WTC11 (cell line): ENCODE data around the gene EXOSC5. TPM values are rescaled to one million over a fixed set of nuclear protein-coding genes. Genes with fewer than 3 reads are reported as not detected.

Experiments used
- ATAC-seq: fragments of 200-7000 bp; cut with Tn5 transposase; 2 replicates; pipeline ENCODE4 v1.10.0; 2021; ENCODE audit warnings: mild to moderate bottlenecking, moderate library complexity
- CTCF ChIA-PET: fragments of 300-600 bp; sonication (Branson Sonifier 250); formaldehyde crosslinking; loops from one replicate; lab custom pipeline; 2021; ENCODE audit warnings: antibody characterized with exemption; lab: Charles Lee
- POLR2A ChIA-PET: fragments of 350-600 bp; sonication (Branson Sonifier 250); formaldehyde crosslinking; loops from one replicate; lab custom pipeline; 2021; ENCODE audit warnings: antibody characterized with exemption; lab: Charles Lee
- DNase-seq: peaks from one replicate; pipeline ENCODE4 v3.0.0; 2021; ENCODE audit warnings: low spot score
- H3K27ac Mint-ChIP-seq: 2 replicates; pipeline ENCODE4 v1.8.0; 2021; ENCODE audit warnings: mixed read lengths
- H3K27me3 Mint-ChIP-seq: 2 replicates; pipeline ENCODE4 v1.8.0; 2021; ENCODE audit warnings: low read depth, mild to moderate bottlenecking, moderate library complexity, mixed read lengths
- H3K36me3 Mint-ChIP-seq: 2 replicates; pipeline ENCODE4 v1.8.0; 2021; ENCODE audit warnings: mixed read lengths
- H3K4me1 Mint-ChIP-seq: 2 replicates; pipeline ENCODE4 v1.8.0; 2022; ENCODE audit warnings: mixed read lengths
- H3K4me3 Mint-ChIP-seq: 2 replicates; pipeline ENCODE4 v1.8.0; 2021; ENCODE audit warnings: mild to moderate bottlenecking, moderate library complexity, mixed read lengths
- H3K9me3 Mint-ChIP-seq: 2 replicates; pipeline ENCODE4 v1.8.0; 2021; ENCODE audit warnings: mixed read lengths
- ATF2 ChIP-seq: sonication (generic); formaldehyde crosslinking; IDR thresholded peaks from 2 replicates; pipeline ENCODE4 v1.8.1; 2022; ENCODE audit warnings: low read depth, missing genetic modification reagents, borderline replicate concordance
- ATF6 ChIP-seq: sonication (generic); formaldehyde crosslinking; IDR thresholded peaks from 2 replicates; pipeline ENCODE4 v1.8.1; 2023; ENCODE audit warnings: mild to moderate bottlenecking, missing genetic modification reagents
- CDX4 ChIP-seq: fragments of 250-450 bp; sonication (Bioruptor Pico); IDR thresholded peaks from 2 replicates; pipeline ENCODE4 v1.9.0; 2021; ENCODE audit warnings: moderate library complexity, mild to moderate bottlenecking, inconsistent platforms, borderline replicate concordance
- E2F4 ChIP-seq: sonication (generic); formaldehyde crosslinking; IDR thresholded peaks from 2 replicates; pipeline ENCODE4 v1.8.1; 2022; ENCODE audit warnings: low read depth, mild to moderate bottlenecking, moderate library complexity, missing genetic modification reagents, borderline replicate concordance
- E2F5 ChIP-seq: sonication (generic); formaldehyde crosslinking; IDR thresholded peaks from 2 replicates; pipeline ENCODE4 v1.8.1; 2022; ENCODE audit warnings: mild to moderate bottlenecking, moderate library complexity, missing genetic modification reagents
- ELF4 ChIP-seq: sonication (generic); formaldehyde crosslinking; IDR thresholded peaks from 2 replicates; pipeline ENCODE4 v1.8.1; 2022; ENCODE audit warnings: low read depth, mild to moderate bottlenecking, moderate library complexity, missing genetic modification reagents
- EMX1 ChIP-seq: fragments of 250-450 bp; sonication (Bioruptor Pico); IDR thresholded peaks from 2 replicates; pipeline ENCODE4 v1.8.0; 2021; ENCODE audit warnings: mild to moderate bottlenecking
- NFE2L1 ChIP-seq: sonication (generic); formaldehyde crosslinking; IDR thresholded peaks from 2 replicates; pipeline ENCODE4 v1.8.1; 2023; ENCODE audit warnings: missing genetic modification reagents
- SMAD4 ChIP-seq: sonication (generic); formaldehyde crosslinking; IDR thresholded peaks from 2 replicates; pipeline ENCODE4 v1.8.0; 2022; ENCODE audit warnings: mild to moderate bottlenecking, missing genetic modification reagents
- SOX15 ChIP-seq: fragments of 250-450 bp; sonication (Bioruptor Pico); IDR thresholded peaks from 2 replicates; pipeline ENCODE4 v1.9.0; 2021; ENCODE audit warnings: mild to moderate bottlenecking
- TCF7 ChIP-seq: sonication (generic); formaldehyde crosslinking; IDR thresholded peaks from 2 replicates; pipeline ENCODE4 v1.8.0; 2022; ENCODE audit warnings: mild to moderate bottlenecking, low read depth, missing genetic modification reagents, moderate library complexity
- USF1 ChIP-seq: sonication (generic); formaldehyde crosslinking; IDR thresholded peaks from 2 replicates; pipeline ENCODE4 v1.8.0; 2022; ENCODE audit warnings: mild to moderate bottlenecking, missing genetic modification reagents
- ZBTB21 ChIP-seq: sonication (generic); formaldehyde crosslinking; IDR thresholded peaks from 2 replicates; pipeline ENCODE4 v1.8.1; 2023; ENCODE audit warnings: mild to moderate bottlenecking, missing genetic modification reagents, borderline replicate concordance
- ZNF263 ChIP-seq: sonication (generic); formaldehyde crosslinking; IDR thresholded peaks from 2 replicates; pipeline ENCODE4 v1.8.1; 2022; ENCODE audit warnings: low read depth, mild to moderate bottlenecking, moderate library complexity, missing genetic modification reagents
- ZNF416 ChIP-seq: fragments of 250-450 bp; sonication (Bioruptor Pico); IDR thresholded peaks from 2 replicates; pipeline ENCODE4 v1.9.0; 2021; ENCODE audit warnings: mild to moderate bottlenecking, inconsistent platforms
- ZNF423 ChIP-seq: fragments of 250-450 bp; sonication (Bioruptor Pico); IDR thresholded peaks from 2 replicates; pipeline ENCODE4 v2.1.2; 2022; ENCODE audit warnings: mild to moderate bottlenecking, moderate library complexity
- total RNA-seq: library from RNA; stranded (reverse); gene quantifications from 3 replicates; pipeline ENCODE4 v1.2.3, GENCODE V29; 2021
- TF ChIP-seq, protein P1 (sequence below): sonication (generic); formaldehyde crosslinking; IDR thresholded peaks from 2 replicates; pipeline ENCODE4 v1.8.1; 2022; ENCODE audit warnings: mild to moderate bottlenecking, missing genetic modification reagents, moderate library complexity, borderline replicate concordance
- TF ChIP-seq, protein P2 (sequence below): sonication (generic); formaldehyde crosslinking; conservative IDR thresholded peaks from 2 replicates; pipeline ENCODE4 v1.8.1; 2022; ENCODE audit warnings: mild to moderate bottlenecking, missing genetic modification reagents
- TF ChIP-seq, protein P3 (sequence below): sonication (generic); formaldehyde crosslinking; IDR thresholded peaks from 2 replicates; pipeline ENCODE4 v1.8.0; 2023; ENCODE audit warnings: missing genetic modification reagents
- TF ChIP-seq, protein P4 (sequence below): fragments of 250-450 bp; sonication (Bioruptor Pico); IDR thresholded peaks from 2 replicates; pipeline ENCODE4 v1.9.0; 2021; ENCODE audit warnings: mild to moderate bottlenecking

EXOSC5 gene
- total RNA-seq, 1 experiment from 2014 or later: 56.4 TPM

DNA sequence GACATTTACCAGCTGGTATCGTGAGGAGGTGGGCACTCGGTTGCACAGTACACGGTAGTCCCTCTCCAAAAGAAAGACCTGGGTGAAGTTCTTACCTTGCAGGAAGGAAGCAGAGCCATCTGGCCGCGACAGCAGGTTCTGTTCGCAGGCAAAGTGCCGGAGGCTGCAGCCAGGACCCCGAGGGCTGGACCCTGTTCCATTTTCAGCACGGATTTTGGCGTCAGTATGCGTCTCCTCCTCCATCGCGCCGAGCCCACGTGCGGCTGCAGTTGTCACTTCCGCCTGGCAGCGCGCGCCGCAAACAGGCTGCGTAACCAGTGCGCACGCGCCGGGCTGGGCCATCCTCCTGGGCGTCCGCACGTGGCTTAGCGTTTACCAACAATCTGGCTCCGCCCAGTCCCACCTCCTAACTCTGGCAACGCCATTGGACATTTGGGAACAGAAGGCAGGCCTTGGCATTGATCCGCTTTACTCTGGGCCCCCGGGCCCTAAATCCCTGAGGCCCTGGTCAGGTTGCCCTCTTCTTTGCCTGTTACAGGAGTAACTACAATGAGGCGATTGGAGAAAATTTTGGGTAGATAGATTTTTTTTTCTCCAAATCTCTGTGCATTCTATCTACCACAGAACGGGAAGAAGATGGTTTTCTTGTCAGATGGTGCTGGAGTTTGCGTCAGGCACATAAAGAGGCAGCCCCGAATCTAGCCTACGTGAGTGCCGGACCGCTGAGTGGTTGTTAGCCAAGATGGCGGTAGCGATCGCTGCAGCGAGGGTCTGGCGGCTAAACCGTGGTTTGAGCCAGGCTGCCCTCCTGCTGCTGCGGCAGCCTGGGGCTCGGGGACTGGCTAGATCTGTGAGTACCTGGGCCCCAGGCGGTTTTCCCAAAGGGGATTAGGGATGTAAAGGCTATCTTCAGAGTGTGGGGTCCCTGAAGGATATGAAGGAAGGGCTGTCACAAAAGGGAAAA lies at the start of gene EXOSC5, which contains the start of gene BCKDHA (continued):
- TF ChIP-seq NFE2L1 (CRISPR knock-in tag) (no peak; the same call in 1 of the 2 replicates), CDX4 (CRISPR knock-in tag) (no peak), ZNF416 (CRISPR knock-in tag) (no peak), SOX15 (CRISPR knock-in tag) (no peak), USF1 (peak; percentile 89), ZNF423 (no peak), ATF2 (no peak), E2F5 (CRISPR knock-in tag) (0 out of 2 replicates have a peak, but pooled peaks have one; percentile 69), SMAD4 (CRISPR knock-in tag) (no peak), ELF4 (CRISPR knock-in tag) (no peak), EMX1 (CRISPR knock-in tag) (no peak), ATF6 (CRISPR knock-in tag) (no peak)
- TF ChIP-seq, protein P1, sequence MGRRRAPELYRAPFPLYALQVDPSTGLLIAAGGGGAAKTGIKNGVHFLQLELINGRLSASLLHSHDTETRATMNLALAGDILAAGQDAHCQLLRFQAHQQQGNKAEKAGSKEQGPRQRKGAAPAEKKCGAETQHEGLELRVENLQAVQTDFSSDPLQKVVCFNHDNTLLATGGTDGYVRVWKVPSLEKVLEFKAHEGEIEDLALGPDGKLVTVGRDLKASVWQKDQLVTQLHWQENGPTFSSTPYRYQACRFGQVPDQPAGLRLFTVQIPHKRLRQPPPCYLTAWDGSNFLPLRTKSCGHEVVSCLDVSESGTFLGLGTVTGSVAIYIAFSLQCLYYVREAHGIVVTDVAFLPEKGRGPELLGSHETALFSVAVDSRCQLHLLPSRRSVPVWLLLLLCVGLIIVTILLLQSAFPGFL (CRISPR knock-in tag): no peak
- TF ChIP-seq, protein P2, sequence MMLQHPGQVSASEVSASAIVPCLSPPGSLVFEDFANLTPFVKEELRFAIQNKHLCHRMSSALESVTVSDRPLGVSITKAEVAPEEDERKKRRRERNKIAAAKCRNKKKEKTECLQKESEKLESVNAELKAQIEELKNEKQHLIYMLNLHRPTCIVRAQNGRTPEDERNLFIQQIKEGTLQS: no peak
- TF ChIP-seq, protein P3, sequence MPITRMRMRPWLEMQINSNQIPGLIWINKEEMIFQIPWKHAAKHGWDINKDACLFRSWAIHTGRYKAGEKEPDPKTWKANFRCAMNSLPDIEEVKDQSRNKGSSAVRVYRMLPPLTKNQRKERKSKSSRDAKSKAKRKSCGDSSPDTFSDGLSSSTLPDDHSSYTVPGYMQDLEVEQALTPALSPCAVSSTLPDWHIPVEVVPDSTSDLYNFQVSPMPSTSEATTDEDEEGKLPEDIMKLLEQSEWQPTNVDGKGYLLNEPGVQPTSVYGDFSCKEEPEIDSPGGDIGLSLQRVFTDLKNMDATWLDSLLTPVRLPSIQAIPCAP (CRISPR knock-in tag): no peak

GRCh38 chr19:41445575-41445974 lies 48.4 kb upstream of the EXOSC5 start:
- POLR2A ChIA-PET: no interaction called here
- TF ChIP-seq, protein P4, sequence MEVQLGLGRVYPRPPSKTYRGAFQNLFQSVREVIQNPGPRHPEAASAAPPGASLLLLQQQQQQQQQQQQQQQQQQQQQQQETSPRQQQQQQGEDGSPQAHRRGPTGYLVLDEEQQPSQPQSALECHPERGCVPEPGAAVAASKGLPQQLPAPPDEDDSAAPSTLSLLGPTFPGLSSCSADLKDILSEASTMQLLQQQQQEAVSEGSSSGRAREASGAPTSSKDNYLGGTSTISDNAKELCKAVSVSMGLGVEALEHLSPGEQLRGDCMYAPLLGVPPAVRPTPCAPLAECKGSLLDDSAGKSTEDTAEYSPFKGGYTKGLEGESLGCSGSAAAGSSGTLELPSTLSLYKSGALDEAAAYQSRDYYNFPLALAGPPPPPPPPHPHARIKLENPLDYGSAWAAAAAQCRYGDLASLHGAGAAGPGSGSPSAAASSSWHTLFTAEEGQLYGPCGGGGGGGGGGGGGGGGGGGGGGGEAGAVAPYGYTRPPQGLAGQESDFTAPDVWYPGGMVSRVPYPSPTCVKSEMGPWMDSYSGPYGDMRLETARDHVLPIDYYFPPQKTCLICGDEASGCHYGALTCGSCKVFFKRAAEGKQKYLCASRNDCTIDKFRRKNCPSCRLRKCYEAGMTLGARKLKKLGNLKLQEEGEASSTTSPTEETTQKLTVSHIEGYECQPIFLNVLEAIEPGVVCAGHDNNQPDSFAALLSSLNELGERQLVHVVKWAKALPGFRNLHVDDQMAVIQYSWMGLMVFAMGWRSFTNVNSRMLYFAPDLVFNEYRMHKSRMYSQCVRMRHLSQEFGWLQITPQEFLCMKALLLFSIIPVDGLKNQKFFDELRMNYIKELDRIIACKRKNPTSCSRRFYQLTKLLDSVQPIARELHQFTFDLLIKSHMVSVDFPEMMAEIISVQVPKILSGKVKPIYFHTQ: no peak
- no peak for TF ChIP-seq SOX15 (CRISPR knock-in tag)
- no peak for TF ChIP-seq ZNF416 (CRISPR knock-in tag)
- no peak for TF ChIP-seq TCF7
- TF ChIP-seq ZBTB21: no peak
- TF ChIP-seq ZNF263 (CRISPR knock-in tag): no peak
- TF ChIP-seq EMX1 (CRISPR knock-in tag): no peak
- TF ChIP-seq E2F4 (CRISPR knock-in tag): no peak

More at GRCh38 chr19:41445575-41445974, 48.4 kb upstream of the EXOSC5 start:
- CTCF ChIA-PET: interaction anchor here (10.4 kb wide), 1 partner anchor 121 kb away, joined by 310 read pairs; no protein-coding TSS in a partner anchor
- DNase-seq: no peak
- Mint-ChIP-seq H3K4me1 (peaks cover 12% of the 10 kb centered on the region), H3K27ac (no peak overlapping the region), H3K4me3 (no peak overlapping the region), H3K27me3 (peaks cover 60% of the 10 kb centered on the region), H3K36me3 (no peaks in the 10 kb centered on the region), H3K9me3 (no peaks in the 10 kb centered on the region)
- ATAC-seq: no peak
